GM20000 (cell line): ENCODE results near the gene TRIO.
"Not testable (repeated sequence)": the region's sequence is repeated elsewhere in the genome, so short reads cannot be mapped to it uniquely, and the experiment has no call there.

Experiments
- DNase-seq: peaks from one replicate; pipeline ENCODE4 v3.0.0; 2012; ENCODE audit warnings: low spot score
- CTCF ChIP-seq: IDR thresholded peaks from 2 replicates; pipeline ENCODE4 v1.5.1; 2012; ENCODE audit warnings: mild to moderate bottlenecking, control low read depth; ENCODE audit errors: extremely low read depth, missing control alignments

TRIO gene

GRCh38 chr5:14385019-14385418 is 241.9 kb downstream of the TRIO start:
- no peak for DNase-seq
- no peak for TF ChIP-seq CTCF

GRCh38 chr5:14386884-14387624 is 243.9 kb downstream of the TRIO start:
- no peak for DNase-seq
- TF ChIP-seq CTCF = no peak

GRCh38 chr5:14388741-14389140 is 245.6 kb downstream of the TRIO start:
- no peak for TF ChIP-seq CTCF
- DNase-seq = no peak

GRCh38 chr5:14392552-14392951 is 249.4 kb downstream of the TRIO start:
- DNase-seq = not testable (repeated sequence)

- no peak for TF ChIP-seq CTCF
- DNase-seq = no peak
Measured at GRCh38 chr5:14394365-14394764, 251.2 kb downstream of the TRIO start.

- no peak for DNase-seq
- TF ChIP-seq CTCF = no peak
Measured at GRCh38 chr5:14395411-14395810, 252.3 kb downstream of the TRIO start.

- TF ChIP-seq CTCF = no peak
- no peak for DNase-seq
Measured at GRCh38 chr5:14396066-14396465, 252.9 kb downstream of the TRIO start.

GRCh38 chr5:14396737-14397136 is 253.6 kb downstream of the TRIO start:
- DNase-seq = no peak
- TF ChIP-seq CTCF = no peak
